ENCODE data around the gene USP32.

Gene USP32

GRCh38 chr17:60130466-60130865 is 261.5 kb downstream of the USP32 start:
- TF ChIP-seq CTCF (IDR thresholded peaks at IDR 0.05; ENCODE audit: insufficient read depth, missing control alignments), result no peak
- FAIRE-seq, result no peak
- DNase-seq (ENCODE audit: insufficient read length, low spot score), result no peak

GRCh38 chr17:60129164-60129563 is 262.8 kb downstream of the USP32 start:
- TF ChIP-seq CTCF (IDR thresholded peaks at IDR 0.05; ENCODE audit: insufficient read depth, missing control alignments), result no peak
- no peak for FAIRE-seq
- no peak for DNase-seq (ENCODE audit: insufficient read length, low spot score)
